Psoas muscle (tissue), 8 donors: ENCODE measurements around the gene CISD3. TPM values are rescaled to one million over a fixed set of nuclear protein-coding genes. Genes with fewer than 3 reads are reported as not detected.

Experiments used
- ATAC-seq, 4 donors: fragments of 200-7000 bp; cut with Tn5 transposase; one replicate each; pipeline ENCODE4 v1.9.1; 2020; ENCODE audit warnings: moderate library complexity in 3 of 4, mild to moderate bottlenecking in 2 of 4
- DNase-seq, 2 donors: peaks; one replicate each; pipeline ENCODE4 v3.0.0-alpha.2; 2020
- H3K27ac ChIP-seq: fragments of 200-600 bp; one replicate; pipeline ENCODE4 v1.8.0; 2022
- H3K27me3 ChIP-seq, 3 donors: fragments of 200-600 bp in 1 of 3; one replicate each; pipeline versions ENCODE4 v1.6.1 to v1.8.0; 2013 to 2022; ENCODE audit warnings: low read length in 2 of 3, mild to moderate bottlenecking in 2 of 3, moderate library complexity in 1 of 3; ENCODE audit not compliant: insufficient read depth in 3 of 3
- H3K36me3 ChIP-seq, 2 donors: fragments of 200-600 bp in 1 of 2; one replicate each; pipeline versions ENCODE4 v1.6.1 to v1.8.0; 2013 to 2022; ENCODE audit warnings: low read depth in 1 of 2, mild to moderate bottlenecking in 1 of 2, moderate library complexity in 1 of 2; ENCODE audit not compliant: insufficient read depth in 1 of 2
- H3K4me1 ChIP-seq: fragments of 200-600 bp; one replicate; pipeline ENCODE4 v1.8.0; 2022
- H3K4me3 ChIP-seq: fragments of 200-600 bp; one replicate; pipeline ENCODE4 v1.8.0; 2022; ENCODE audit warnings: mild to moderate bottlenecking
- H3K9me3 ChIP-seq: fragments of 200-600 bp; one replicate; pipeline ENCODE4 v1.8.0; 2022
- CTCF ChIP-seq: fragments of 200-600 bp; IDR thresholded peaks from one replicate; pipeline ENCODE4 v1.8.0; 2022; ENCODE audit warnings: antibody characterized with exemption
- WGBS, 3 donors: extraction: QIAGEN DNeasy Blood & Tissue Kit; methylation state at CpG; one replicate each; pipeline versions ENCODE4 v1.1.6 to v1.1.7; 2013; 5-methylcytosine and 5-hydroxymethylcytosine counted together
- intact Hi-C, 2 donors: fragments of 100-400 bp; cut with DNase I; formaldehyde crosslinking; loops; one replicate each; pipeline versions ENCODE4 v1.11.0 to v1.14.2; 2022
- polyA plus RNA-seq, 3 donors: library from polyadenylated mRNA; stranded (reverse); fragments of 200-250 nt; gene quantifications; one replicate each; pipeline ENCODE4 v1.2.3, GENCODE V29; 2013
- total RNA-seq, 4 donors: library from RNA; stranded (reverse); fragmentation: NEBNext Ultra II Directional in 2 of 4; extraction: Animal tissue kit (Norgen Biotek cat#: 25700) in 2 of 4; gene quantifications; one replicate each; pipeline versions ENCODE4 v1.2.1 to v1.2.4, GENCODE V29; 2021 to 2023
- donor health status: healthy with polysubstance abuse.
- donor health status: DM: no; HTN: no; CAD: no; lungs with moderate emphysema.
- donor health status: Bipolar disorder and iron deficiency.
- donor health status: healthy.
- donor health status: DM: yes; HTN: yes; CAD: no.
- donor health status: DM: no; HTN: no; CAD: no.
- donor health status: DM: no; HTN: no; CAD: no.
- donor health status: DM: yes; HTN: yes; CAD: no.

CISD3 gene
- total and polyA plus RNA-seq, 7 donors: 29.9 to 83.6 (median 41.5) TPM

GRCh38 chr17:38732376-38733281, 2.5 kb downstream of the CISD3 start:
- Histone ChIP-seq H3K36me3 (peaks cover 0 to 26% of the 10 kb centered on the region in 2 donors), H3K27me3 (no peaks in the 10 kb centered on the region), H3K27ac (no peak overlapping the region), H3K9me3 (no peaks in the 10 kb centered on the region), H3K4me3 (no peak overlapping the region), H3K4me1 (peaks cover 20% of the 10 kb centered on the region)
- no peak for DNase-seq
- TF ChIP-seq CTCF: no peak
- WGBS, 3 donors: 71% methylated on average over 7 of the region's 7 CpGs
- ATAC-seq: no peak
- intact Hi-C loops: loop anchor here (5.0 to 10.0 kb wide), 2 partner anchors 35 to 178 kb away; no protein-coding TSS in a partner anchor

DNA sequence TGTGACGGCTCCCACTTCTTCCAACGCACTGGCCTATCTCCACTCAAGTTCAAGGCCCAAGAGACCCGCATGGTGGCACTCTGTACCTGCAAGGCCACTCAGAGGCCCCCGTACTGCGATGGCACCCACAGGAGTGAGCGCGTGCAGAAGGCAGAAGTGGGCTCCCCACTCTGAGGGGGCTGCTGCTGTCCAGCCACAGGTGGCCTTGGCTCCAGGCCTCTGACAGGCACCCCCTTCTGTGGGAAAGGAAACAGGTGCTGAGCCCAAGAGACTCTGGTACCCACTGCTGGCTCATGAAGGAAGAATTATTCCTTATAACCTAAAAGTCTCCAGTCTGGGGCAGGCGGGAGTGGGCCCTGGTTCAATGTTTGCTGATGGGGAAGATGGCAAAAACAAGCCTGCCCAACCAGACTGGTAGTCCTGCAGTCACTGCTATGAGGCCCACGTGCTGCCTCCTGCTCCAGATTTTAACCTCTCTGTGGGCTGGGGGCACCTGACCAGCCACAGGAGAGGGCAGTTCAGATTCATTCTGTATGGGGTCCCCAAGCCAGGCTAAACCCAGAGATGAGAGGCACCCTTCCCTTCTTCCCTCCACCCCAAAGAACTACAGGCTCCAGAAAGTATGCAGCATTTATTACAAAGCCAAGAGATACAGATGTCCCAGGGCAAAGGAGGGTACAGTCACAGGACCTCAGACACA, 3.3 kb downstream of the CISD3 start:
- no peak for TF ChIP-seq CTCF
- H3K27ac ChIP-seq: no peak overlapping the region
- H3K4me1 ChIP-seq: peaks cover 20% of the 10 kb centered on the region
- H3K4me3 ChIP-seq: no peak overlapping the region
- no peaks in the 10 kb centered on the region for H3K9me3 ChIP-seq
- DNase-seq (no peak), ATAC-seq (no peak)
- intact Hi-C loops: loop anchor here (5.0 to 10.0 kb wide), 2 partner anchors 36 to 179 kb away; no protein-coding TSS in a partner anchor
- 72 to 87% (median 79%) methylated on average over 9 of the region's 9 CpGs for WGBS, 3 donors
- no peaks in the 10 kb centered on the region for H3K27me3 ChIP-seq
- peaks cover 0 to 26% of the 10 kb centered on the region in 2 donors for H3K36me3 ChIP-seq

DNA sequence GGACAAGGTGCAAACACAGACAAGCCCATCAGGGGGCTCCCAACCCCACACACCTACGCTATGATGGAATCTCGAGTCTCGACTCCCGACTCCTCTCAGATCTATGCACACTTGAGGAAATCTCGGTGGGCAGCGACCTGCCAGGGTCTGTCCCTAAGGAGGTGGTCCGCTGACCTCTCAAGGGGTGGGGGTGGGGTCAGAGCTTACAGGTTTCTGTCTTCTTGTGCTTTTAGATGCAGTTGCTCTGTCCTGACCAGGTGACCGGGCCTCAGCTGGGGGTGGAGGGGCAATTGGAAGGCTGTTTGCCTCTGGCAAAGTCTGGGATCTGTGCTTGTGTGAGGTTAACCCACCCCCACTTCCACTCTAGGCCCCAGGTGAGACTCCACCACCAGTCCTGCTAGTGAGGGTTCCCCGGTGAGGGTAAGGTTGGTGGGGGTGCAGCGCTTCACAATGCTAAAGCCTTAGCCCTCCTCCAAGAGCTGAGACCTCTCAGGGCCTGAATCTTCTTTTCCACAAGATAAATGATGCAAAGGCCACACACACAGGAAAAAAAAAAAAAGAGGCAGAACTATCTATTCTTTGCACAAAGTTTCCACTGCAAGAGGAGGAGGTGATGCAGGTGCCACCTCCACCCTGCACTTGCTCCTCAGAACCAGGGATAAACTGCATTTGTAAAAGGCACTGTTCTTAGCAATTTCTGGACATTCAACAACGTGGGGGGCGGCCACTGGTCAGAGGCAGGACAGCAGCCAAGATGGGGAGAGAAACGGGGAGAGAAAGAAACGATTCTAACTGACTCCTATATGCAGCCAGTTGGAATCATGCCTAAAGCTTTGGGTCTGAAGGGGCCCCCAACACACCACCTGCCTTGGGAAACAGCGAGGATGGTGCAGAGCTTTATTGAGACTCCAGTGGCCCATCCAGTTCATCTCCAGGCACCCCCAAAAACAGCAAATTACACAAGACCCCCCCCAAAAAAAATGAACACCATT, 4.1 kb downstream of the CISD3 start:
- TF ChIP-seq CTCF: no peak
- H3K4me3 ChIP-seq: no peak overlapping the region
- ATAC-seq: no peak
- peaks cover 0 to 33% of the 10 kb centered on the region in 2 donors for H3K36me3 ChIP-seq
- H3K27ac ChIP-seq: no peak overlapping the region
- peak in 1 of 2 donors; percentile 45 for DNase-seq
- H3K9me3 ChIP-seq: no peaks in the 10 kb centered on the region
- intact Hi-C loops: loop anchor here (2.0 to 10.0 kb wide), 3 partner anchors 37 to 179 kb away; no protein-coding TSS in a partner anchor
- WGBS, 3 donors: 62 to 71% (median 68%) methylated on average over 15 of the region's 15 CpGs
- H3K27me3 ChIP-seq: no peaks in the 10 kb centered on the region
- H3K4me1 ChIP-seq: peaks cover 19% of the 10 kb centered on the region
